Kidney (tissue), 14 donors: ENCODE results near the gene LEFTY2. TPM values are rescaled to one million over a fixed set of nuclear protein-coding genes. Genes with fewer than 3 reads are reported as not detected.

ENCODE experiments used
- DNase-seq, 5 donors: peaks; one replicate each; pipeline ENCODE4 v3.0.0-alpha.2; 2013 to 2020
- FAIRE-seq: peaks from 2 replicates; lab custom pipeline; 2012; peaks lifted over from hg19 to GRCh38; lab: Jason Lieb, UNC
- H3K27ac ChIP-seq, 2 donors: one replicate each; pipeline ENCODE4 v1.7.0; 2013; ENCODE audit warnings: low read depth in 2 of 2, low read length in 2 of 2, inconsistent platforms in 1 of 2
- H3K27me3 ChIP-seq: one replicate; pipeline ENCODE4 v1.7.1; 2013; ENCODE audit warnings: low read length, inconsistent platforms; ENCODE audit not compliant: control insufficient read depth, insufficient read depth
- H3K36me3 ChIP-seq, 3 donors: one replicate each; pipeline versions ENCODE4 v1.7.0 to v1.7.1; 2013; ENCODE audit warnings: low read length in 3 of 3, control low read depth in 1 of 3, inconsistent platforms in 1 of 3; ENCODE audit not compliant: insufficient read depth in 3 of 3, control insufficient read depth in 2 of 3
- H3K4me1 ChIP-seq, 3 donors: one replicate each; pipeline versions ENCODE4 v1.7.0 to v1.7.1; 2013; ENCODE audit warnings: low read length in 3 of 3, inconsistent platforms in 1 of 3, low read depth in 1 of 3; ENCODE audit not compliant: control insufficient read depth in 2 of 3, insufficient read depth in 2 of 3
- H3K4me3 ChIP-seq, 3 donors: one replicate each; pipeline versions ENCODE4 v1.7.0 to v1.8.1; 2013; ENCODE audit warnings: low read length in 3 of 3, control low read depth in 1 of 3, inconsistent platforms in 1 of 3
- H3K9ac ChIP-seq, 3 donors: one replicate each; pipeline versions ENCODE4 v1.7.0 to v1.7.1; 2013; ENCODE audit warnings: low read length in 3 of 3, control low read depth in 1 of 3, inconsistent platforms in 1 of 3
- H3K9me3 ChIP-seq, 3 donors: one replicate each; pipeline versions ENCODE4 v1.7.0 to v1.7.1; 2013; ENCODE audit warnings: low read length in 3 of 3, control low read depth in 1 of 3, inconsistent platforms in 1 of 3; ENCODE audit not compliant: control insufficient read depth in 2 of 3, insufficient read depth in 1 of 3
- intact Hi-C: fragments of 100-400 bp; cut with DNase I; formaldehyde crosslinking; loops from one replicate; pipeline ENCODE4 v1.11.1; 2022
- polyA plus RNA-seq: library from polyadenylated mRNA; stranded (reverse); fragments of 350-450 nt; fragmentation: Illumina TruSeq; extraction: RNeasy Lipid Tissue Mini Kit (QIAGEN cat#74804); gene quantifications from one replicate; pipeline ENCODE4 v1.2.3, GENCODE V29; 2014; ENCODE audit warnings: low read depth, low replicate concordance; ENCODE audit not compliant: insufficient read depth
- total RNA-seq: library from RNA; stranded (reverse); fragmentation: NEBNext Ultra II Directional; extraction: Animal tissue kit (Norgen Biotek cat#: 25700); gene quantifications from one replicate; pipeline ENCODE4 v1.2.1, GENCODE V29; 2021
- TF ChIP-seq, protein P1 (sequence below): IDR thresholded peaks from 3 replicates; pipeline ENCODE4 v1.5.1; 2012; ENCODE audit warnings: mild to moderate bottlenecking, moderate library complexity, borderline replicate concordance; ENCODE audit not compliant: insufficient read depth; ENCODE audit errors: extremely low read depth
- donor health status: control.
- donor health status: control.
- donor health status: control.
- donor health status: control.
- donor health status: control.
- donor health status: DM: yes; HTN: yes; CAD: no.
- donor health status: Normal renal cell carcinoma (clear cell type).

LEFTY2 gene
- total and polyA plus RNA-seq, 2 donors from 2014 or later, result 0.13 to 0.28 TPM

DNA sequence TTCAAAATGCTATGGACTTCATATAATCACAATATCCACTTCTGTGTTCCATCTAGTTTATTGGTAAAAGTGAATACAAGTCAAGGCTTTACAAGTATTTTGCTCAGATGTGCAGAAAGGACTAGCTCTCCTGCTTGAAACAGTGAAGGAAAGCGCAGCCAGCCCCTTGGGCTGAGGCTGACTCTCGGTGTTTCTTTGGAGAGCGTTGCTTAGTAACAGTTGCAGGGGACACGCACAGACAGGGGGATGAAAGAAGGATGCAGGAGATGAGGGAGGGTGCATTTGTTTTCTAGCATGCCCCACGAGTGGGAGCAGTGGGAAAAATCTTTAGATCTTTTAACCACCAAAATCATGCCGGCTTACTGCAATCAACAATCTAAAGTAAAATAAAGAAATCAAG lies 26.1 kb downstream of the LEFTY2 start:
- intact Hi-C loops, result no loop called here
- no peaks in the 10 kb centered on the region for H3K9me3 ChIP-seq

DNA sequence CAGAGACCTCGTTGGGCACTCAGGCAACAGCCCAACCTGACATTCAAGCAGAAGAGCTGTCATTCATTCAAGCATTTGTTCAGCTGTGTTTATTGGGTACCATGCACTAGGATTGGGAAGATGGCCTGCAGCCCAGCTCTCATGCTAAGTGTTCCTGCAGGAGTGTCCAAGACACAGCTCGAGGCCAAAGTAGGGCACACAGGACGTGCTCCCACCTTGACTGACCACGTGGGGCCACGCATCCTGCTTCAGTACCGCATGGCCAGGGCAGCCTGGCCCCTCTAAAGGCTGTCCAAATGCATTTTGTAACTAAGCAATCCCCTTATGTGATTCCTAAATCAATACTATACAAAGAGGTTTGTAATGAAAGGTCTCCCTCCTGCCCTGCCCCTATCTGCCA lies 26.6 kb downstream of the LEFTY2 start:
- peaks cover 0 to 10% (median 2%) of the 10 kb centered on the region in 3 donors for H3K36me3 ChIP-seq
- DNase-seq (peak in 1 of 5 donors; percentile 37), FAIRE-seq (no peak)
- H3K27ac ChIP-seq, result no peak overlapping the region
- H3K27me3 ChIP-seq, result no peaks in the 10 kb centered on the region
- no peak overlapping the region for H3K4me3 ChIP-seq
- no peak overlapping the region for H3K9ac ChIP-seq
- TF ChIP-seq, protein P1, sequence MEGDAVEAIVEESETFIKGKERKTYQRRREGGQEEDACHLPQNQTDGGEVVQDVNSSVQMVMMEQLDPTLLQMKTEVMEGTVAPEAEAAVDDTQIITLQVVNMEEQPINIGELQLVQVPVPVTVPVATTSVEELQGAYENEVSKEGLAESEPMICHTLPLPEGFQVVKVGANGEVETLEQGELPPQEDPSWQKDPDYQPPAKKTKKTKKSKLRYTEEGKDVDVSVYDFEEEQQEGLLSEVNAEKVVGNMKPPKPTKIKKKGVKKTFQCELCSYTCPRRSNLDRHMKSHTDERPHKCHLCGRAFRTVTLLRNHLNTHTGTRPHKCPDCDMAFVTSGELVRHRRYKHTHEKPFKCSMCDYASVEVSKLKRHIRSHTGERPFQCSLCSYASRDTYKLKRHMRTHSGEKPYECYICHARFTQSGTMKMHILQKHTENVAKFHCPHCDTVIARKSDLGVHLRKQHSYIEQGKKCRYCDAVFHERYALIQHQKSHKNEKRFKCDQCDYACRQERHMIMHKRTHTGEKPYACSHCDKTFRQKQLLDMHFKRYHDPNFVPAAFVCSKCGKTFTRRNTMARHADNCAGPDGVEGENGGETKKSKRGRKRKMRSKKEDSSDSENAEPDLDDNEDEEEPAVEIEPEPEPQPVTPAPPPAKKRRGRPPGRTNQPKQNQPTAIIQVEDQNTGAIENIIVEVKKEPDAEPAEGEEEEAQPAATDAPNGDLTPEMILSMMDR, result no peak
- H3K9me3 ChIP-seq, result no peaks in the 10 kb centered on the region
- intact Hi-C loops, result no loop called here
- H3K4me1 ChIP-seq, result peaks cover 0 to 4% (median 0%) of the 10 kb centered on the region in 3 donors

More for the DNA sequence above, 26.1 kb downstream of the LEFTY2 start:
- H3K36me3 ChIP-seq, result peaks cover 0 to 10% (median 2%) of the 10 kb centered on the region in 3 donors
- DNase-seq (no peak), FAIRE-seq (no peak)
- peaks cover 0 to 7% (median 0%) of the 10 kb centered on the region in 3 donors for H3K4me1 ChIP-seq
- TF ChIP-seq, protein P1, result no peak
- H3K27ac ChIP-seq, result no peak overlapping the region
- H3K9ac ChIP-seq, result no peak overlapping the region
- no peaks in the 10 kb centered on the region for H3K27me3 ChIP-seq
- no peak overlapping the region for H3K4me3 ChIP-seq

DNA sequence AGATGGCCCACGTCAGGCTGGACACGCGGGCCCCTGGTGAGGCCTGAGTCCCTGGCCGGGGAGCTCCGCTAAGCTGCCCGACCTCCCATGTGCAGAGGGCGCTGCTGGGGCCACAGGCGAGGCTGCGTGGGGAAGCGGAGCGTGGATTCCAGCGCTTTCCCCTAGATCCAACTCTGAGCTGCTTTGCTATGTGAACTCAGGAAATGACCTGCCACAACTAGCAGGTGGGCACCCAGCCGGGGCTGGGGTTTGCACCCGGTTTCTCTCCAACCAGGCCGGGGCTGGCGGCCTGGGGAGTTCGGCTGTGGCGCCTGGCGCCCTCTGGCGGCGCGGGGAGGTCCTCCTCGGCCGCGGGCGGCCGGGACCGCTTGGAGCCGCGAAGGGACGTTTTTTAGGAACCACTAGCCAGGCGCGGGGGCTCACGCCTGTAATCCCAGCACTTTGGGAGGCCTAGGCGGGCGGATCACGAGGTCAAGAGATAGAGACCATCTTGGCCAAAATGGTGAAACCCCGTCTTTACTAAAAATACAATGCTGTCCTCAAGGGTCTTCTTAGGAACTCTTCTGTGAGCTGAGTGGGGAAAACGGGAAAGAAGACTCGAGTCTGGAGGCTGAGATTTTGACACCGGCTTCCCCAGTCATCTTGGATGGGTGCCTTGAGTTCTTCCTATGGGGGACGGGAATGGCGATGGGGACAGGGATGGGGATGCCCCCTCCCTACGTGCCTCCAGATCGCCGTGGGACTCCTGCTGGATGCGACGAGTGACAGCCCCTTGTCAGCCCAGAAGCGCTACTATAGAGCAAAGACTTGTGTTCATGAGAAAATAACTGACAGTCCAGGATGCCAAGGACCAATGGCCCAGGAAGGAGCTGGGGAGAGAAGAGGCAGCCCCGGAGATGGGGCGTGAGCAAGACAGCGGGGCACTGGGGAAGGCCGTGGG lies 29.6 kb downstream of the LEFTY2 start:
- H3K27ac ChIP-seq, result no peak overlapping the region
- peaks cover 0 to 3% (median 0%) of the 10 kb centered on the region in 3 donors for H3K4me1 ChIP-seq
- DNase-seq (peak; percentile 75 to 89 (median 79)), FAIRE-seq (no peak)
- TF ChIP-seq, protein P1, result peak; percentile 78
- intact Hi-C loops, result no loop called here
- H3K27me3 ChIP-seq, result no peaks in the 10 kb centered on the region
- H3K36me3 ChIP-seq, result no peaks in the 10 kb centered on the region
- H3K9ac ChIP-seq, result peak overlapping the region in 1 of 3 donors; percentile 44
- H3K9me3 ChIP-seq, result no peaks in the 10 kb centered on the region
- H3K4me3 ChIP-seq, result peak overlapping the region in 1 of 3 donors; percentile 27
